ENCODE data around the gene CAPN1. TPM values are rescaled to one million over a fixed set of nuclear protein-coding genes. Genes with fewer than 3 reads are reported as not detected.

The CAPN1 gene
- total and polyA plus RNA-seq, 12 donors, result 61.6 to 110 (median 84.8) TPM

- TF ChIP-seq CTCF (IDR thresholded peaks at IDR 0.05), result no peak
- Histone ChIP-seq H3K4me3 (no peak overlapping the region), H3K27me3 (no peaks in the 10 kb centered on the region), H3K27ac (no peak overlapping the region), H3K36me3 (no peaks in the 10 kb centered on the region), H3K4me1 (no peaks in the 10 kb centered on the region), H3K9me3 (no peaks in the 10 kb centered on the region)
- ATAC-seq (no peak), DNase-seq (no peak)
- 83 to 87% methylated on average over 2 of the region's 2 CpGs for WGBS, 2 donors
- intact Hi-C loops (cut with DNase I), result no loop called here
These were observed 18.0 kb upstream of the CAPN1 start for GRCh38 chr11:65163684-65164083.

GRCh38 chr11:65165410-65166317 is 16.1 kb upstream of the CAPN1 start:
- no peak for TF ChIP-seq CTCF (IDR thresholded peaks at IDR 0.05)
- Histone ChIP-seq H3K36me3 (no peaks in the 10 kb centered on the region), H3K4me3 (peak overlapping the region in 5 of 10 donors; percentile 2 to 34 (median 24)), H3K27me3 (no peaks in the 10 kb centered on the region), H3K27ac (peak overlapping the region in 1 of 10 donors; percentile 9), H3K4me1 (peaks cover 0 to 6% (median 0%) of the 10 kb centered on the region in 9 donors), H3K9me3 (no peaks in the 10 kb centered on the region)
- no peak for ATAC-seq
- intact Hi-C loops (cut with DNase I), result no loop called here
- DNase-seq, result no peak
- WGBS, 2 donors, result 58 to 63% methylated on average over 31 of the region's 31 CpGs

GRCh38 chr11:65166893-65167292 is 14.8 kb upstream of the CAPN1 start:
- intact Hi-C loops (cut with DNase I), result no loop called here
- Histone ChIP-seq H3K4me1 (peaks cover 0 to 6% (median 0%) of the 10 kb centered on the region in 9 donors), H3K9me3 (no peaks in the 10 kb centered on the region), H3K36me3 (no peaks in the 10 kb centered on the region), H3K27ac (no peak overlapping the region), H3K4me3 (no peak overlapping the region), H3K27me3 (no peaks in the 10 kb centered on the region)
- ATAC-seq (no peak), DNase-seq (no peak)
- WGBS, 2 donors, result 81 to 87% methylated on average over 3 of the region's 3 CpGs
- no peak for TF ChIP-seq CTCF (IDR thresholded peaks at IDR 0.05)

- Histone ChIP-seq H3K4me1 (peaks cover 0 to 6% (median 0%) of the 10 kb centered on the region in 9 donors), H3K9me3 (no peaks in the 10 kb centered on the region), H3K36me3 (no peaks in the 10 kb centered on the region), H3K27ac (no peak overlapping the region), H3K27me3 (no peaks in the 10 kb centered on the region), H3K4me3 (no peak overlapping the region)
- 82 to 83% methylated on average over 3 of the region's 3 CpGs for WGBS, 2 donors
- ATAC-seq (no peak), DNase-seq (no peak)
- no peak for TF ChIP-seq CTCF (IDR thresholded peaks at IDR 0.05)
- intact Hi-C loops (cut with DNase I), result no loop called here
These were observed 14.1 kb upstream of the CAPN1 start for GRCh38 chr11:65167656-65168055.
